H1 (cell line): Measurements from ENCODE around the gene CNNM2.

Experiments used
- CREB1 ChIP-seq: IDR thresholded peaks from 2 replicates; pipeline ENCODE4 v1.6.1; 2012; ENCODE audit warnings: inconsistent platforms
- EGR1 ChIP-seq: IDR thresholded peaks from 2 replicates; pipeline ENCODE4 v1.6.1; 2011; ENCODE audit warnings: low read depth, low read length, borderline replicate concordance
- EP300 ChIP-seq, 2 experiments: IDR thresholded peaks; 1 replicate in 1 of 2; 2 replicates in 1 of 2; pipeline ENCODE4 v1.6.1; 2011 to 2012; ENCODE audit warnings: low read depth in 2 of 2, low read length in 2 of 2, mild to moderate bottlenecking in 2 of 2, borderline replicate concordance in 1 of 2, inconsistent platforms in 1 of 2, moderate library complexity in 1 of 2
- EZH2 ChIP-seq: fragments of 200-600 bp; sonication (generic); IDR thresholded peaks from 2 replicates; pipeline ENCODE4 v1.7.1; 2012; ENCODE audit warnings: low read depth, mild to moderate bottlenecking, moderate library complexity, low read length, inconsistent platforms; ENCODE audit not compliant: severe bottlenecking
- RXRA ChIP-seq: IDR thresholded peaks from 2 replicates; pipeline ENCODE4 v1.6.1; 2011; ENCODE audit warnings: low read depth, mild to moderate bottlenecking, low read length, moderate library complexity; ENCODE audit not compliant: insufficient read depth
- SAP30 ChIP-seq: fragments of 300-600 bp; sonication (generic); IDR thresholded peaks from 2 replicates; pipeline ENCODE4 v1.7.1; 2012; ENCODE audit warnings: low read length, moderate library complexity, mild to moderate bottlenecking, inconsistent platforms; ENCODE audit not compliant: insufficient read depth, insufficient replicate concordance
- SIN3A ChIP-seq, 2 experiments: IDR thresholded peaks in 1 of 2; conservative IDR thresholded peaks in 1 of 2; 2 replicates each; pipeline ENCODE4 v1.6.1; 2011 to 2012; ENCODE audit warnings: low read length in 2 of 2, improper control_type of control experiment in 1 of 2, low read depth in 1 of 2, mild to moderate bottlenecking in 1 of 2
- TAF1 ChIP-seq: IDR thresholded peaks from 2 replicates; pipeline ENCODE4 v1.6.1; 2011; ENCODE audit warnings: mild to moderate bottlenecking, low read depth, low read length
- TF ChIP-seq, protein P1 (sequence below), 3 experiments: IDR thresholded peaks; 1 replicate in 2 of 3; 2 replicates in 1 of 3; pipeline versions ENCODE4 v1.5.1 to v1.6.1; 2011; ENCODE audit warnings: low read length in 3 of 3, mild to moderate bottlenecking in 3 of 3, inconsistent platforms in 2 of 3, low read depth in 1 of 3, moderate library complexity in 1 of 3; ENCODE audit not compliant: insufficient read depth in 1 of 3; ENCODE audit errors: control extremely low read depth in 1 of 3

DNA sequence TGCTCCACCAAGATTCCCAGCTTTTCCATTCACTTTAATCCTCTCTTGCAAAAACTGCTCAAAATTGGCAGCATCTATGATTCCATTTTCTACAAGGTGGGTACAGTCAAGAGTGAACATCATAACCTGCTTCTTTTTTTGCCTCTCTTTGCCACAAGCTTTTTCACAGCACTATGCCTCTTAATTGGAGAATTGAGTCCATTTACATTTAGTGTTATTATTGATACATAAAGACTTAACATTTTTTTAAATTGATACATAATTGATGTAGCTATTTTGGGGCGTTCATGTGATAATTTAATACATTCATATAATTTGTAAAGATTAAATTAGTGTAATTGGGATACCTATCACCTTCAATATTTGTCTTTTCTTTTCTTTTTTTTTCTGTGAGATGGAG lies 30.0 kb upstream of the CNNM2 start:
- no peak for TF ChIP-seq EP300 (IDR thresholded peaks at IDR 0.05; ENCODE audit: borderline replicate concordance in 1 of 2, low read depth in 2 of 2, low read length in 2 of 2)
- TF ChIP-seq, protein P1, sequence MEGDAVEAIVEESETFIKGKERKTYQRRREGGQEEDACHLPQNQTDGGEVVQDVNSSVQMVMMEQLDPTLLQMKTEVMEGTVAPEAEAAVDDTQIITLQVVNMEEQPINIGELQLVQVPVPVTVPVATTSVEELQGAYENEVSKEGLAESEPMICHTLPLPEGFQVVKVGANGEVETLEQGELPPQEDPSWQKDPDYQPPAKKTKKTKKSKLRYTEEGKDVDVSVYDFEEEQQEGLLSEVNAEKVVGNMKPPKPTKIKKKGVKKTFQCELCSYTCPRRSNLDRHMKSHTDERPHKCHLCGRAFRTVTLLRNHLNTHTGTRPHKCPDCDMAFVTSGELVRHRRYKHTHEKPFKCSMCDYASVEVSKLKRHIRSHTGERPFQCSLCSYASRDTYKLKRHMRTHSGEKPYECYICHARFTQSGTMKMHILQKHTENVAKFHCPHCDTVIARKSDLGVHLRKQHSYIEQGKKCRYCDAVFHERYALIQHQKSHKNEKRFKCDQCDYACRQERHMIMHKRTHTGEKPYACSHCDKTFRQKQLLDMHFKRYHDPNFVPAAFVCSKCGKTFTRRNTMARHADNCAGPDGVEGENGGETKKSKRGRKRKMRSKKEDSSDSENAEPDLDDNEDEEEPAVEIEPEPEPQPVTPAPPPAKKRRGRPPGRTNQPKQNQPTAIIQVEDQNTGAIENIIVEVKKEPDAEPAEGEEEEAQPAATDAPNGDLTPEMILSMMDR (IDR thresholded peaks at IDR 0.05; ENCODE audit: control extremely low read depth in 1 of 3, insufficient read depth in 1 of 3, low read depth in 1 of 3, low read length in 3 of 3) = no peak
- TF ChIP-seq SIN3A (conservative IDR thresholded peaks at IDR 0.05 in 1 of 2, IDR thresholded peaks at IDR 0.05 in 1 of 2; ENCODE audit: low read depth in 1 of 2, low read length in 2 of 2) = no peak
- no peak for TF ChIP-seq SAP30
- TF ChIP-seq EZH2 = no peak
- no peak for TF ChIP-seq TAF1
- TF ChIP-seq RXRA = no peak
- TF ChIP-seq EGR1 = no peak
- no peak for TF ChIP-seq CREB1
